ENCODE data around the gene JAK3.

GRCh38 chr19:17871878-17872250, 24.1 kb upstream of the JAK3 start, which contains the start of gene SLC5A5:
- no peak for TF ChIP-seq POLR2AphosphoS5 (IDR thresholded peaks at IDR 0.05; ENCODE audit: insufficient read depth, low read depth, low read length)
- no peak for TF ChIP-seq JUN (IDR thresholded peaks at IDR 0.05; ENCODE audit: borderline replicate concordance, insufficient read depth, insufficient read length, low read depth)
- TF ChIP-seq, protein P1, sequence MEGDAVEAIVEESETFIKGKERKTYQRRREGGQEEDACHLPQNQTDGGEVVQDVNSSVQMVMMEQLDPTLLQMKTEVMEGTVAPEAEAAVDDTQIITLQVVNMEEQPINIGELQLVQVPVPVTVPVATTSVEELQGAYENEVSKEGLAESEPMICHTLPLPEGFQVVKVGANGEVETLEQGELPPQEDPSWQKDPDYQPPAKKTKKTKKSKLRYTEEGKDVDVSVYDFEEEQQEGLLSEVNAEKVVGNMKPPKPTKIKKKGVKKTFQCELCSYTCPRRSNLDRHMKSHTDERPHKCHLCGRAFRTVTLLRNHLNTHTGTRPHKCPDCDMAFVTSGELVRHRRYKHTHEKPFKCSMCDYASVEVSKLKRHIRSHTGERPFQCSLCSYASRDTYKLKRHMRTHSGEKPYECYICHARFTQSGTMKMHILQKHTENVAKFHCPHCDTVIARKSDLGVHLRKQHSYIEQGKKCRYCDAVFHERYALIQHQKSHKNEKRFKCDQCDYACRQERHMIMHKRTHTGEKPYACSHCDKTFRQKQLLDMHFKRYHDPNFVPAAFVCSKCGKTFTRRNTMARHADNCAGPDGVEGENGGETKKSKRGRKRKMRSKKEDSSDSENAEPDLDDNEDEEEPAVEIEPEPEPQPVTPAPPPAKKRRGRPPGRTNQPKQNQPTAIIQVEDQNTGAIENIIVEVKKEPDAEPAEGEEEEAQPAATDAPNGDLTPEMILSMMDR (IDR thresholded peaks at IDR 0.05; ENCODE audit: extremely low read depth in 1 of 2, insufficient read depth in 1 of 2, low read depth in 1 of 2, low read length in 2 of 2), result no peak
- TF ChIP-seq POLR2A (IDR thresholded peaks at IDR 0.05; ENCODE audit: low read depth, low read length), result no peak
- TF ChIP-seq EZH2 (IDR thresholded peaks at IDR 0.05; ENCODE audit: borderline replicate concordance, low read depth, low read length, severe bottlenecking), result peak; percentile 88
- TF ChIP-seq FOS (IDR thresholded peaks at IDR 0.05; ENCODE audit: borderline replicate concordance, insufficient read depth, low read length), result no peak
- no peak for TF ChIP-seq GATA2 (IDR thresholded peaks at IDR 0.05; ENCODE audit: insufficient read depth, insufficient read length, low read depth, low read length)

All from endothelial cell of umbilical vein (primary cell).